GM12801 (cell line): ENCODE measurements around the gene SMARCD1.

Experiments
- TF ChIP-seq, protein P1 (sequence below): IDR thresholded peaks from one replicate; pipeline ENCODE4 v1.5.1; 2011; ENCODE audit warnings: control low read depth; ENCODE audit not compliant: insufficient read length; ENCODE audit errors: extremely low read depth

SMARCD1 gene

DNA sequence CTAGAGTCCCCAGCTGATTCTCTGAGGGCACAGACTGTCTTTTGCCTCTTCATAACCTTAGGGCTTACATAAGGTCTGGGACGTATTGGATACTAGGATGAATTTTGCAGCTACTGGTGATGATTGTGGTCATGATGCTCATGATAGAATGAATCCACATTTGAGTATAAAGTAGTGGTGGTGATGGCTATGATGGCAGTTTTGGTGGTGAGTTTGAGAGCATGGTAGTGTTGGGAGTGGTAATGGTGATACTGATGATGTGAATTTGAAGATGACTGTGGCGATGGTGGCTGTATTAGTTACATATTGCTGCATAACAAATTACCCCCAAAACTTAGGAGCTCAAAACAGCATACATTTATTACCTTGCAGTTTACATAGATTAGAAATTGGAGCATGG lies 41.8 kb upstream of the SMARCD1 start:
- TF ChIP-seq, protein P1, sequence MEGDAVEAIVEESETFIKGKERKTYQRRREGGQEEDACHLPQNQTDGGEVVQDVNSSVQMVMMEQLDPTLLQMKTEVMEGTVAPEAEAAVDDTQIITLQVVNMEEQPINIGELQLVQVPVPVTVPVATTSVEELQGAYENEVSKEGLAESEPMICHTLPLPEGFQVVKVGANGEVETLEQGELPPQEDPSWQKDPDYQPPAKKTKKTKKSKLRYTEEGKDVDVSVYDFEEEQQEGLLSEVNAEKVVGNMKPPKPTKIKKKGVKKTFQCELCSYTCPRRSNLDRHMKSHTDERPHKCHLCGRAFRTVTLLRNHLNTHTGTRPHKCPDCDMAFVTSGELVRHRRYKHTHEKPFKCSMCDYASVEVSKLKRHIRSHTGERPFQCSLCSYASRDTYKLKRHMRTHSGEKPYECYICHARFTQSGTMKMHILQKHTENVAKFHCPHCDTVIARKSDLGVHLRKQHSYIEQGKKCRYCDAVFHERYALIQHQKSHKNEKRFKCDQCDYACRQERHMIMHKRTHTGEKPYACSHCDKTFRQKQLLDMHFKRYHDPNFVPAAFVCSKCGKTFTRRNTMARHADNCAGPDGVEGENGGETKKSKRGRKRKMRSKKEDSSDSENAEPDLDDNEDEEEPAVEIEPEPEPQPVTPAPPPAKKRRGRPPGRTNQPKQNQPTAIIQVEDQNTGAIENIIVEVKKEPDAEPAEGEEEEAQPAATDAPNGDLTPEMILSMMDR, result no peak

DNA sequence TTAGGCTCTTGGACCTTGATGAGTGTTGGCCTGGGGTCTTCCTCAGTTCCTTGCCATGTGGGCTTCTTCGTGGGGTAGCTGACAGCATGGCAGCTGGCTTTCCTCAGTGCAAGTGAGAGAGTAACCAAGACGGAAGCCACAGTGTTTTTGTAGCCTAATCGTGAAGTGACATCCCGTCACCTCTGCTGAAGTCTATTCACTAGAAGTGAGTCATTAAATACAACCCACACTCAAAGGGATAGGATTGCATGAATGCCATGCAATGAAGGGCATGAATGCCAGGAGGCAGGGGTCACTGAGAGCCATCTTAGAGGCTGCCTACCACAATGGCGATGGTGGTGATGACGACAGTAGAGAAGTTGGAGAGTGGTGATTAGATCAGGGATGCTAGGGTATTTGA lies 41.3 kb upstream of the SMARCD1 start:
- TF ChIP-seq, protein P1, result no peak

DNA sequence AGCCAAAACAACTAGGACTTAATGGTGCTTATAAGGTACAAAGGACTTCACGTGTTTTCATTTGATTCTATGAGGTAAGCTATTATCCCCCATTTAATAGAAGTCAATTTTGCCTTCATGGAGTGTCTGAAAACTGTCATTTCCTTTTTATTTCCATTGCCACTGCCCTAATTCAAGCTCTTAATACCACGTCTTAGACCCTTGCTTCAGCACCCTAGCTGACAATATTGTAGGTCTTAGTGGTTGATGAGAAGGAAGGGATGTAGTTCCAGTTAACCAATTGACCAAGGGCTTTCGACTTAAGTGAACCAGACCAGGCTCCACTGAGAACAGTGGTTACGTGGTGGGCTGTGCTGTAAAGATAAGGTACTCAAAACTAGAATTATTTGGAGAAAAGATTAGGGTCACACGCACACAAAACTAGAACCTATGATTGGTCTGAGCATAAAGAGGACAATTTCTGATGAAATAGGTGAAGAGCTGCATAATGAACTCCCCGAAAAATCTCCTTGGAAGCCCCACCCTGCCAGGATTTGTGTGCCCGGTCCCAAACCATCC lies 37.4 kb upstream of the SMARCD1 start:
- TF ChIP-seq, protein P1, result no peak

- TF ChIP-seq, protein P1, result no peak
These were observed 35.7 kb upstream of the SMARCD1 start for GRCh38 chr12:50049254-50050118.

GRCh38 chr12:50050119-50050385 lies 35.1 kb upstream of the SMARCD1 start:
- TF ChIP-seq, protein P1, result no peak

GRCh38 chr12:50050410-50051098 lies 34.6 kb upstream of the SMARCD1 start:
- TF ChIP-seq, protein P1, result no peak

DNA sequence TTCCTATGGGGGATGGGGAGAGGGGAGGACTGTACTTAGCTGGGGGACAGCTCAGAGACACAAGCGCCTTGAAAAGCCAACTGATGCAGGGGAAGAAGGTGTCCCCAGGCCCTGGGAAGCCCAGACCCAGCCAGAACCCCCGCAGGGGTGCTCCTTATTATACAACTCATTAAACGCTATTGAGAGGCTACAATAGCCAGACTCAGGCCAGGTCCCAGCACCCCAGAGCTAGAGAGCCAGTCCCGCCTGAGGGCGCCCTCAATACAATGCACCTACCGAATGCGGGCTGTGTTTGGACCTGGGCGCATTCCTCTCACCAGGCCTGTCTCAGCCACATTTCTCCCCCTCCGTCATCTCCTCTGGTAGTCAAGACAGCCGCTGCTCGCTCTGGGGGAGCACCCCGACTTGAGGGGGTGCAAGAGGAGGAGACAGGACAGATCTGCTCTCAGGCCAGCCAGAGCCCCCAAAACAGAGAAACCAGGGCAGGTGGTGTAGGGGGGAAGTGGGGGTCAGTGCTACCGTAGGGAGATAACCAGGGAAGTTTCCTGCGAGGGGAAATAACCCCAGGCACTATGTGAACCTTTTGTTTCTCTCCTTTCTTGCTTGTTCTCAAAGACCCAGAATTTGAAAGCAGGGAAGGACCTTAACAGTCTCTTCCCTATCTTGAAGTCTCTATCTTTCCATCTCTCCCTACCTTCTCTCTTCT lies 33.9 kb upstream of the SMARCD1 start:
- TF ChIP-seq, protein P1, result no peak
